Mesothelial cell of epicardium (in vitro differentiated cells): ENCODE results near the gene BMP2K. TPM values are rescaled to one million over a fixed set of nuclear protein-coding genes. Genes with fewer than 3 reads are reported as not detected.

Source experiments
- DNase-seq, 2 experiments: peaks; one replicate each; pipeline ENCODE4 v3.0.0; 2021; ENCODE audit warnings: low spot score in 2 of 2; ENCODE audit not compliant: unreplicated experiment in 2 of 2
- H3K27ac Mint-ChIP-seq: 2 replicates; pipeline ENCODE4 v1.8.0; 2021; ENCODE audit warnings: mixed read lengths
- H3K27me3 Mint-ChIP-seq: 2 replicates; pipeline ENCODE4 v1.8.0; 2021; ENCODE audit warnings: low read depth, mixed read lengths
- H3K36me3 Mint-ChIP-seq: 2 replicates; pipeline ENCODE4 v1.8.0; 2021; ENCODE audit warnings: mixed read lengths
- H3K4me1 Mint-ChIP-seq: 2 replicates; pipeline ENCODE4 v1.8.0; 2021; ENCODE audit warnings: mixed read lengths
- H3K4me3 Mint-ChIP-seq: 2 replicates; pipeline ENCODE4 v1.8.0; 2021; ENCODE audit warnings: mild to moderate bottlenecking, moderate library complexity, mixed read lengths
- H3K9me3 Mint-ChIP-seq: 2 replicates; pipeline ENCODE4 v1.8.0; 2021; ENCODE audit warnings: mixed read lengths
- CTCF ChIP-seq: fragments of 200-600 bp; sonication (generic); IDR thresholded peaks from one replicate; pipeline ENCODE4 v1.5.0; 2021; ENCODE audit warnings: antibody characterized with exemption; ENCODE audit not compliant: unreplicated experiment
- microRNA-seq: library from miRNA; unstranded; fragments of <30 nt; microRNA quantifications from one replicate; pipeline ENCODE4 v1.2.0, GENCODE V29; 2021; ENCODE audit warnings: inconsistent platforms, mixed read lengths
- total RNA-seq: library from RNA; stranded (reverse); gene quantifications from 3 replicates; pipeline ENCODE4 v1.2.1, GENCODE V29; 2021

Gene BMP2K
- total RNA-seq, 1 donor from 2014 or later: 23.2 TPM

GRCh38 chr4:78953231-78953630, 177.1 kb downstream of the BMP2K start:
- no peaks in the 10 kb centered on the region for H3K36me3 Mint-ChIP-seq
- no peaks in the 10 kb centered on the region for H3K9me3 Mint-ChIP-seq
- peaks cover 6% of the 10 kb centered on the region for H3K4me1 Mint-ChIP-seq
- DNase-seq: no peak
- H3K27ac Mint-ChIP-seq: no peak overlapping the region
- H3K27me3 Mint-ChIP-seq: peaks cover 20% of the 10 kb centered on the region
- no peak for TF ChIP-seq CTCF
- H3K4me3 Mint-ChIP-seq: no peak overlapping the region

GRCh38 chr4:78953769-78954666, 177.9 kb downstream of the BMP2K start:
- H3K36me3 Mint-ChIP-seq: no peaks in the 10 kb centered on the region
- no peak overlapping the region for H3K4me3 Mint-ChIP-seq
- no peak for DNase-seq
- peaks cover 20% of the 10 kb centered on the region for H3K27me3 Mint-ChIP-seq
- TF ChIP-seq CTCF: peak; percentile 44
- no peak overlapping the region for H3K27ac Mint-ChIP-seq
- peaks cover 8% of the 10 kb centered on the region for H3K4me1 Mint-ChIP-seq
- H3K9me3 Mint-ChIP-seq: no peaks in the 10 kb centered on the region

GRCh38 chr4:78956975-78957374, 180.8 kb downstream of the BMP2K start:
- H3K27me3 Mint-ChIP-seq: peaks cover 12% of the 10 kb centered on the region
- no peak for DNase-seq
- H3K27ac Mint-ChIP-seq: no peak overlapping the region
- H3K4me1 Mint-ChIP-seq: peaks cover 23% of the 10 kb centered on the region
- H3K36me3 Mint-ChIP-seq: no peaks in the 10 kb centered on the region
- no peak for TF ChIP-seq CTCF
- no peak overlapping the region for H3K4me3 Mint-ChIP-seq
- H3K9me3 Mint-ChIP-seq: no peaks in the 10 kb centered on the region

GRCh38 chr4:78960926-78961325, 184.8 kb downstream of the BMP2K start:
- peaks cover 10% of the 10 kb centered on the region for H3K9me3 Mint-ChIP-seq
- no peak for TF ChIP-seq CTCF
- no peaks in the 10 kb centered on the region for H3K36me3 Mint-ChIP-seq
- DNase-seq: no peak
- H3K27ac Mint-ChIP-seq: no peak overlapping the region
- H3K4me1 Mint-ChIP-seq: peaks cover 23% of the 10 kb centered on the region
- H3K4me3 Mint-ChIP-seq: no peak overlapping the region
- no peaks in the 10 kb centered on the region for H3K27me3 Mint-ChIP-seq

Small RNA genes lying within 50 kb of the gene (microRNA-seq; reads per million reads assigned to microRNA genes)
- not detected for gene MIR5096

Other genes starting within 250 kb of the BMP2K start
- 86.1 to 90.2 TPM (median 87.2 TPM) in 3 replicates for gene ANXA3, start 224.6 kb upstream of the BMP2K start, total RNA-seq
- gene PAQR3, start 163.1 kb downstream of the BMP2K start, total RNA-seq: 18.0 to 21.2 TPM (median 19.8 TPM) in 3 replicates